ENCODE data around the gene A4GALT. TPM values are rescaled to one million over a fixed set of nuclear protein-coding genes. Genes with fewer than 3 reads are reported as not detected.

A4GALT gene
- total RNA-seq, 4 donors from 2014 or later, result 5.8 to 13.3 (median 8.6) TPM

- no peaks in the 10 kb centered on the region for H3K4me1 ChIP-seq
- ATAC-seq (no peak), DNase-seq (no peak)
- H3K27me3 ChIP-seq, result no peaks in the 10 kb centered on the region
- H3K36me3 ChIP-seq, result no peaks in the 10 kb centered on the region
- H3K27ac ChIP-seq, result no peak overlapping the region
- in situ Hi-C loops (cut with MboI; ENCODE audit: low sequenced_read_pairs in 4 of 4), result no loop called here
- intact Hi-C loops (cut with DNase I; ENCODE audit: low total_unique reads), result no loop called here
- TF ChIP-seq CTCF (IDR thresholded peaks at IDR 0.05 in 4 of 5, conservative IDR thresholded peaks at IDR 0.05 in 1 of 5) (no peak), POLR2A (IDR thresholded peaks at IDR 0.05) (no peak)
- H3K4me3 ChIP-seq, result no peak overlapping the region
- H3K9me3 ChIP-seq, result no peaks in the 10 kb centered on the region
Observed at GRCh38 chr22:42726811-42727210, 6.1 kb upstream of the A4GALT start.

DNA sequence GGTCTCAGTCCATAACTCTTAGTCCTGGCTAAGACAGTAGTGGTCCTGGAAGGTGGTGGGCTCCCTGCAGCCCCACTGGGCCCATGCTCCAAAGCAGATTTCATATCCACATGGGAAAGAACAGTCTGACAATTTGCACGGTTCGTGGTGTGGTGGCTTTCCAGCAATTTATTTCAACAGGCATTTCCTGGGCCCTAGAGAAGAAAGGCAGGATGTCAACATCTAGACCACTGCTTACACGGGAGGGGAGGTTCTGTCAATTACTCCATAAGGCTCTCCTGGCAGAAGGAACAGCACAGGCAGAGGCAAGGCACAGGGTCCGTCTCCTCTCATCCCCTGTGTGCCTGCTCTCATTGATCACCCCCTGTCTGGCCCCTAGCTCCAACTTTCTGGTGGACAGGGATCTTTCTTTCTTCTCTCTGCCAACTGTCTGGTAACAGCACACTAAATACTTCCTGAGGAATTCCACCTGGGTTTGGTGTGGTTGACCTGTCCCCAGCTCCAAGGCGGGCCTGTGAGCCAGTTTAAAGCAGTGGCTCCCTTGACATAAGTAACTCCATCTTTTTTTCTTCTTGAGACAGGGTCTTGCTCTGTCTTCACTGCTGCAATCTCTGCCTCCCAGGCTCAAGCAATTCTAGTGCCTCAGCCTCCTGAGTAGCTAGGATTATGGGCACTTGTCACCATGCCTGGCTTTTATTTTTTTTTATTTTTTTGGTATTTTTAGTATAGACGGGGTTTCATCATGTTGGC, 5.1 kb upstream of the A4GALT start:
- Histone ChIP-seq H3K4me3 (no peak overlapping the region), H3K36me3 (no peaks in the 10 kb centered on the region), H3K27me3 (no peaks in the 10 kb centered on the region), H3K9me3 (no peaks in the 10 kb centered on the region), H3K4me1 (peaks cover 0 to 4% of the 10 kb centered on the region in 2 donors), H3K27ac (no peak overlapping the region)
- no peak for DNase-seq
- intact Hi-C loops (cut with DNase I; ENCODE audit: low total_unique reads), result no loop called here
- no peak for ATAC-seq
- TF ChIP-seq CTCF (IDR thresholded peaks at IDR 0.05 in 4 of 5, conservative IDR thresholded peaks at IDR 0.05 in 1 of 5) (no peak), POLR2A (IDR thresholded peaks at IDR 0.05) (no peak)
- in situ Hi-C loops (cut with MboI; ENCODE audit: low sequenced_read_pairs in 4 of 4), result no loop called here

GRCh38 chr22:42724062-42724461, 3.4 kb upstream of the A4GALT start:
- TF ChIP-seq CTCF (IDR thresholded peaks at IDR 0.05 in 4 of 5, conservative IDR thresholded peaks at IDR 0.05 in 1 of 5), result no peak
- TF ChIP-seq POLR2A (IDR thresholded peaks at IDR 0.05), result no peak
- intact Hi-C loops (cut with DNase I; ENCODE audit: low total_unique reads), result no loop called here
- Histone ChIP-seq H3K27me3 (no peaks in the 10 kb centered on the region), H3K27ac (no peak overlapping the region), H3K36me3 (no peaks in the 10 kb centered on the region), H3K4me1 (peaks cover 3 to 13% of the 10 kb centered on the region in 2 donors), H3K9me3 (no peaks in the 10 kb centered on the region), H3K4me3 (no peak overlapping the region)
- ATAC-seq (no peak), DNase-seq (no peak)
- in situ Hi-C loops (cut with MboI; ENCODE audit: low sequenced_read_pairs in 4 of 4), result no loop called here

GRCh38 chr22:42721045-42721434, 370 bp upstream of the A4GALT start:
- no peak for TF ChIP-seq CTCF (IDR thresholded peaks at IDR 0.05 in 4 of 5, conservative IDR thresholded peaks at IDR 0.05 in 1 of 5)
- Histone ChIP-seq H3K27me3 (no peaks in the 10 kb centered on the region), H3K4me3 (peak overlapping the region; percentile 66 to 91 (median 78)), H3K27ac (peak overlapping the region; percentile 76 to 89 (median 82)), H3K36me3 (no peaks in the 10 kb centered on the region), H3K9me3 (no peaks in the 10 kb centered on the region), H3K4me1 (peaks cover 14 to 20% of the 10 kb centered on the region in 2 donors)
- no peak for DNase-seq
- ATAC-seq, result no peak
- in situ Hi-C loops (cut with MboI; ENCODE audit: low sequenced_read_pairs in 4 of 4) (no loop called here), intact Hi-C loops (cut with DNase I; ENCODE audit: low total_unique reads) (loop anchor here (2.0 kb wide), 1 partner anchor 58 kb away; no protein-coding TSS in a partner anchor)

All from gastrocnemius medialis (tissue), 4 donors.